Eye (tissue), 1 donor: ENCODE results near the gene COMT.

Experiments used
- DNase-seq: peaks from one replicate; pipeline ENCODE4 v3.0.0-alpha.2; 2015

The COMT gene

DNA sequence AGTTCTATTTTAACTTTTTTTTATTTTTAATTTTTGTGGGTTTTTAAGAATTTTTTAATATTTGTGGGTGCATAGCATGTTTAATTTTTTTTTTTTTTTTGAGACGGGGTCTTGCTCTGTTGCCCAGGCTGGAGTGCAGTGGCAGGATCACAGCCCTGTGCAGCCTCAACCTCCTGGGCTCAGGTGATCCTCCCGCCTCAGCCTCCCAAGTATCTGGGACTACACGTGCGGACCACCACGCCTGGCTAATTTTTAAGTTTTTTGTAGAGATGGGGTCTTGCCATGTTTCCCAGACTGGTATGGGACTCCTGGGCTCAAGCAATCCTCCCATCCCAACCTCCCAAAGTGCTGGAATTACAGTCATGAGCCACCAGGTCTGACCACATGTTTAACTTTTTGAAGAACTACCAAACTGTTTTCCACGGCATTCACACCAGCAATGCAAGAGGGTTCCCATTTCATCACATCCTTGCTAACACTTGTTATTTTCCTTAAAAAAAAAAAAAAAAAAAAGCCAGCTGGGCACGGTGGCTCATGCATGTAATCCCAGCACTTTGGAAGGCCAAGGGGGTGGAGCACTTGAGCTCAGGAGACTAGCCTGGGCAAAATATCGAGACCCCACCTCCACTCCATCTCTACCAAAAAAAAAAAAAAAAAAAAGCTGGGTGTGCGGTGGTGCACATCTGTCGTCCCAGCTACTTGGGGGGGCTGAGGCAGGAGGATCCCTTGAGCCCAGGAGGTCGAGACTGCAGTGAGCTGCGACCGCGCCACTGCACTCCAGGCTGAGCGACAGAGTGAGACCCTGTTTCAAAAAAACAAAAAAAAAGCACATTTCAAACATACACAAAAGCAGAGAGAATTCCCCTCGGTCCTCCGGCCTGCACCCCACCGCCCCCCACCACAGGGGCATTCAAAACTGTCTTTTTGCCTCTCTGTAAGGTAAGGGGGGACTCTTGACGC, 16.8 kb downstream of the COMT start:
- DNase-seq, result no peak

DNA sequence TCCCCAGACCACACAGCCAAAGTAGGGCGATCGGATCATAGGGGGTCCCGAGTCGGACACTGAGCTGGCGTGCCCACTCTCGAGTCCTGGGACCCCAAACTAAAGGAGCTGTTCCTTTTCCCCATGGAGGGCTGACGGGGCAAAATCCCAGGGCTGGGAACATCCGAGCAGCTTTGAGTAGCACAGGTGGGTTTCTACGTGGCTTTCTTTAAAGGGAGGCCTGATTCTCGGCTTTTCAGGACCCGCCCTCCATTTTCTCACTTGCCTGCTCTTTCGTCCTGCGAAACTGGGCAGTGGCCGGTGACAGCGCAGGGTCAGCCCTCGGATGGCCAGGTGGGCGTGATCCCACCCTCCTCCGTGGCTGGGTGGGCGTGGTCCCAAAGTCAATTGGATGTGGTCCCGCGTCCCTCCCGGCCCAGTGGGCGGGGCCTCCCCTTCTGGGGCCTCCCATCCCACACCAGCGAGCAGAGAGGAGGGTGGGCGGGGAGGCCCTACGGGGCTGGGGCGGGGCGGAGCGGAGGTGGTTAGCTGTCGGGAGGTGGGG, 17.5 kb downstream of the COMT start:
- DNase-seq, result peak; percentile 92

DNA sequence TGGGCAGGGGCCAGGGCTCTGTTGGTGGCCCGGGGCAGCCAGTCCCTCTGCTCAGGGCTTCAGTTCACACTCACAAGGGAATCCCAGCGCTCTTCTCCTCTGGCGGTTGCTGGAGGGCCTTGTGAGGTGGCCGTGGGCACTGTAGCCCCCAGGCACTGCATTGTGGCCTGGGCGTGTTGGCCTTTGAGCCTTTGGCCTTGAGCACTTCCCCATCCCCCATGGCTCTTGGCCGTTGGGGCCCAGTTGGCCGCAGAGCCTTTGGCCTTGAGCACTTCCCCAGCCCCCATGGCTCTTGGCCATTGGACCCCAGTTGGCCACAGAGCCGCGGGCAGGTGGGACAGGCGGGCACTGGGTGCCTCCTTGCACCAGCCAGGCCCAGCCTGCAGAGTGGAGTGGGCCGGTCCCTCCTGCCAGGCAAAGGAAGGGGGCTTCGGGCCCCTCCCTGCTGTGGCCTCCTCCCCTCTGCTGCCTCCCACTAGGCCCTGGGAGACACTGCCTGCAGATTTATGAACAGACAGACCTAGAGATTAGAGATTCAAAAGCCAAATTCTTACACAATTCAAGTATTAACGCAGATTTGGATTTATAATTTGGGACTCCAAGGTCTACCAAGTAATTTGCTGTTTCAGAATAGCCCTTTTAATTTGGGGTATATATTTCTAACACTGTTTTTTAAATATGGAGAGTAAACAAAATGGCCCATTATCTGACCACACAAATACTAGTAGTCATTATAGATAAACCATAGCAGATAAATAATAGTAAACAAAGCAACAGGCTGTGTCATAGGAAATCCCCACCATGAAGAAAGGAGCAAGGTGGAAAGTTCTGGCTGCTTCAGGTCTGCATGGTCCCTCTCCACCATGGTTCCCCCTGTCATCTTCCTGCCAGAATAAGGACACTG, 18.3 kb downstream of the COMT start:
- no peak for DNase-seq

DNA sequence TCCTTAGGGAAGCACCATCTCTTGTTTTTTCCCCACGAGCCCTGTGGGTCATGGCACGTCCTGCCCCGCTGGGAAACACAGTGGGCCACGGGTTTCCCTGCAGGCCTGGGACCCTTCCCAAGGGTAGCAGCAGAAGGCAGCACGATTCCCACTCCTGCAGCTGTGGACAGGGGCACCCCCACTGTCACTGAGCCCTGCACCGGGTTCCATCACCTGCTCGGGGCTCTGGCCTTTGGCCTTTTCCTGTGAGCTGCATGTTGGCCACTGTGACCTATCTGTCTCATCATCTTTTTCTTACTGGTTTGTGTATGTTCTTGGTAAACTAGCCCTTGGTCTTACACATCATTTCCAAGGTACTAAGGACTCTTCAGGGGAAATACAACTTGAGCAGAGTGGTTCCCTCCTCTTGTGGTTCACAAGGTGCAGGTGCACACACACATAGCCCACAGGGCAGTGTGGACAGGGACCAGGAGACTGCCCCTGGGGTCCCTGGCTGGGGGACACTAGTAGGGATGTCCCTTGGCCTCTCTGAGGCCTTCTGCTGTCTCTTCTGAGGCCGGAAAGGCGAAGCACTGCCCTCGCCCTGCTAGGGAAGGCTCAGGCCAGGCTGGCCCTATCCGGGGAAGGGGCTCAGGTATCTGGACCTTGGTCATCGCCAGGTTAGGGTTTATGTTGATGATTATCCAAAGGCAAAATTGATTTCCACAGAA, 19.1 kb downstream of the COMT start:
- no peak for DNase-seq

DNA sequence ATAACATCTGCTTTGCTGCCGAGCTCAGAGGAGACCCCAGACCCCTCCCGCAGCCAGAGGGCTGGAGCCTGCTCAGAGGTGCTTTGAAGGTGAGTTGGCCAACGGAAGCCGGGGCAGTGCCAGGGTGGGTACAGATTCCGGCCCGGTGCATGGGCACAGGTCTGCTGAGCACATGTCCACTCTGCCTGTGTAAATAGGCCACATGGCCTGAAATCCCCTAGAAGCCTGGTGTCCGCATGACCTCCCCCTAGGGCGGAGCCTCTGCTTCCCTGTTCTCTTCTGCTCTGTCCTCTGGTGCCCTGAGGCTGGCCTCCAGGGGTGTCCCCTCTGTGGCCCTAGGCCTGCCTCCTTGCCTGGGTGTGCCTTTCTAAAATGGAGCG, 19.6 kb downstream of the COMT start:
- DNase-seq, result no peak

DNA sequence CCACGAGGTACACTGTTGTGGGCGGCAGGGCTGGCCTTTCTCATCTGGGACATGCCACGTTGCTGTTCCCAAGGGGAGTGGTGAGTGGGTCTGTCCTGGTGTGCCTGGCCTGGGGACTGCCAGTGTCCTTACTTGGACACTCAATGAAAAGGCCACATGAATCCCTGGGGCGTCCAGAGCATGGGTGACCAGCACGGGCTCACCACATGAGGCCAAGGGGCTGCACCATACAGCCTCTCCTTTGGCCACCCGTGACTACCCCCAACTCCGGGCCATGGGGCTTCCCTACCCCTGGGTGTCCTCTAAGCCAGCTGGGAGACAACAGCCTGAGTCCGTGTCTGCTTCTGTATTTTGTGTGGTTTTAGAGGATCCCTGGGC, 20.3 kb downstream of the COMT start:
- DNase-seq, result no peak

DNA sequence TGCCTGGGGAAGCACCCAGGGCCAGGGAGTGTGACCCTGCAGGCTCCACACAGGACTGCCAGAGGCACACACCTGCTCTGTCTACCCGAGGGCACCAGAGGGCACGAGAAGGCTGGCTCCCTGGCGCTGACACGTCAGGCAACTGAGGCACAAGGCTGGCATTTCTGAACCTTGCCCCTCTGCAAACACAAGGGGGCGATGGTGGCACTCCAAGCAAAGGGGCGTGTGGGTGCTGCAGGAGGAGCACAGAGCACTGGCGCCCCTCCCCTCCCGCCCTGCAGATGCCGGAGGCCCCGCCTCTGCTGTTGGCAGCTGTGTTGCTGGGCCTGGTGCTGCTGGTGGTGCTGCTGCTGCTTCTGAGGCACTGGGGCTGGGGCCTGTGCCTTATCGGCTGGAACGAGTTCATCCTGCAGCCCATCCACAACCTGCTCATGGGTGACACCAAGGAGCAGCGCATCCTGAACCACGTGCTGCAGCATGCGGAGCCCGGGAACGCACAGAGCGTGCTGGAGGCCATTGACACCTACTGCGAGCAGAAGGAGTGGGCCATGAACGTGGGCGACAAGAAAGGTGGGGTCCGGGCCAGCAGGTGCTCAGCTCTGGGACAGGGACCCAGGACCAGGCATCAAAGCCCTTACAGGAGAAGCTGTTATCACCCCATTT, 20.8 kb downstream of the COMT start:
- DNase-seq, result peak; percentile 84

DNA sequence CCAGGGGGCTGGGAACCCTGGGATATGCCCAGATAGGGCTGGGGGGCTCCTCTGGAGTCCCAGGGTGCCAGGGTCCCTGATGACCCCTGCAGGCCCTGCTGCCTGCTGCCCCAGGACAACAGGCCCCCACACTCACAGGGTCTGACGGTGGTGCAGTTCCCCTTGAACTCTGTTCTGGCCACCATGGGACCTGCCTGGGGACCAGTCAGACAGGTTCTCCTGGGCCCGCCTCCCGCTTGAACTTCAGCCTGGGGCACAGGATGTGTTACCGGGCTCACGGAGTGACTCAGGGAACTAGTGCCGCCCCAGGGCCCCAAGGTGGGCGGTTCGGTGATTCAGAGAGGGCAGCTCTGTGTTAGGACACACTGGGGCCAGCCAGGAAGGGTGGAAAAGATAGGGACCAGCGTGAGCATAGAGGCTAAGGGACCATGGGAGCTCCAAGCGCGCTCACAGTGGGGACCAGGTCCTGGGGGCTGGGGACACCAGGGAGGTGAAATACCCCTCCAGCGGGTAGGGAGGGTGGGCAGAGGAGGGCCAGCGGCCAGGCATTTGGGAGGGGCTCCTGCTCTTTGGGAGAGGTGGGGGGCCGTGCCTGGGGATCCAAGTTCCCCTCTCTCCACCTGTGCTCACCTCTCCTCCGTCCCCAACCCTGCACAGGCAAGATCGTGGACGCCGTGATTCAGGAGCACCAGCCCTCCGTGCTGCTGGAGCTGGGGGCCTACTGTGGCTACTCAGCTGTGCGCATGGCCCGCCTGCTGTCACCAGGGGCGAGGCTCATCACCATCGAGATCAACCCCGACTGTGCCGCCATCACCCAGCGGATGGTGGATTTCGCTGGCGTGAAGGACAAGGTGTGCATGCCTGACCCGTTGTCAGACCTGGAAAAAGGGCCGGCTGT, 21.6 kb downstream of the COMT start:
- DNase-seq, result no peak

DNA sequence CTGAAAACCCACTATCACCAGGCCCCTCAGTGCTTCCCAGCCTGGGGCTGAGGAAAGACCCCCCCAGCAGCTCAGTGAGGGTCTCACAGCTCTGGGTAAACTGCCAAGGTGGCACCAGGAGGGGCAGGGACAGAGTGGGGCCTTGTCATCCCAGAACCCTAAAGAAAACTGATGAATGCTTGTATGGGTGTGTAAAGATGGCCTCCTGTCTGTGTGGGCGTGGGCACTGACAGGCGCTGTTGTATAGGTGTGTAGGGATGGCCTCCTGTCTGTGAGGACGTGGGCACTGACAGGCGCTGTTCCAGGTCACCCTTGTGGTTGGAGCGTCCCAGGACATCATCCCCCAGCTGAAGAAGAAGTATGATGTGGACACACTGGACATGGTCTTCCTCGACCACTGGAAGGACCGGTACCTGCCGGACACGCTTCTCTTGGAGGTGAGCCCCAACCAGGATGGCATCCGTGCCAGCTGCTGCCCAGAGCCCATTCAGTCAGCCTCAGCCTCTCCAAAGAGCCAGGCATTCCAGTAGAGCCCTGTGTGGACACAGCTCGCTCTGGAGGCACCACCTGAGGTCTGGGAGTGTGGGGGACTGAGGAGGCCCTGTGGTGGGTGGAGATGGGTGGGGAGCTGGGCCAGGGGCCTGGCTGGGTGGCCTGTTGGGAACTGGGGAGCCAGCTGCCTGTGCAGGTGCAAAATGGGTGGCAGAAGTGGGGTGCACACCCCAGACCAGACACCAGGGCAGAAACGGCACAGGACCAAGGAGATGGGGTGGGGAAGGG, 22.5 kb downstream of the COMT start:
- DNase-seq, result no peak

DNA sequence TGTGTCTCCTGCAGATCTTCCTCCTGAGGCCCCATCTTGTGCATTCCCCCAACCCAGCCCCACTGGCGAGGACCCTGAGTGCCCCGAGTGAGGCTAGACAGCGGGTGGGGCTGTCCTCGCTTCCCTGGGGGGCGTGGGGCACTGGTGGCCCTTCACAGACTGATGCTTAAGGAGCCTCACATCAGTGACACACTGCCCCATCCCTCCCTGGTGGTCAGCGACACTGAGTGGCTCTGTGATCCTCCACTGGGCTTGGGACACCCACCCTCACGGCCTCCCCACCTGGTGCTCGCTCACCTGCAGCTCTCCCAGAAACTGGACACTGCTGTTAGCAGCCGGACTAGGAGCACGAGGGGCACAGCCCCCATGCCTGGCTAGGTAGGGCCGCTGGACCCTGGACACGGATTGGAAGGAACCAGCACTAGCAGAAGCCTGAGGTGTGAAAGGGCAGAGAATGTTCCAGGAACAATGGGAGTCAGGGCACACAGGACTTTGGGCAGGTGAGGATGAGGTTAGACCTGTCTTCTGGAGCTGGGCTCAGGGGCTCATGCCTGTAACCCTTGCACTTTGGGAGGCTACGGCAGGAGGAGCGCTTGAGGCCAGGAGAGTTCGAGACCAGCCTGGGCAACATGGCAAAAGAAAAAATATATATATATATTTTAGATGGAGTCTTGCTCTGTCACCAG, 23.3 kb downstream of the COMT start:
- no peak for DNase-seq

DNA sequence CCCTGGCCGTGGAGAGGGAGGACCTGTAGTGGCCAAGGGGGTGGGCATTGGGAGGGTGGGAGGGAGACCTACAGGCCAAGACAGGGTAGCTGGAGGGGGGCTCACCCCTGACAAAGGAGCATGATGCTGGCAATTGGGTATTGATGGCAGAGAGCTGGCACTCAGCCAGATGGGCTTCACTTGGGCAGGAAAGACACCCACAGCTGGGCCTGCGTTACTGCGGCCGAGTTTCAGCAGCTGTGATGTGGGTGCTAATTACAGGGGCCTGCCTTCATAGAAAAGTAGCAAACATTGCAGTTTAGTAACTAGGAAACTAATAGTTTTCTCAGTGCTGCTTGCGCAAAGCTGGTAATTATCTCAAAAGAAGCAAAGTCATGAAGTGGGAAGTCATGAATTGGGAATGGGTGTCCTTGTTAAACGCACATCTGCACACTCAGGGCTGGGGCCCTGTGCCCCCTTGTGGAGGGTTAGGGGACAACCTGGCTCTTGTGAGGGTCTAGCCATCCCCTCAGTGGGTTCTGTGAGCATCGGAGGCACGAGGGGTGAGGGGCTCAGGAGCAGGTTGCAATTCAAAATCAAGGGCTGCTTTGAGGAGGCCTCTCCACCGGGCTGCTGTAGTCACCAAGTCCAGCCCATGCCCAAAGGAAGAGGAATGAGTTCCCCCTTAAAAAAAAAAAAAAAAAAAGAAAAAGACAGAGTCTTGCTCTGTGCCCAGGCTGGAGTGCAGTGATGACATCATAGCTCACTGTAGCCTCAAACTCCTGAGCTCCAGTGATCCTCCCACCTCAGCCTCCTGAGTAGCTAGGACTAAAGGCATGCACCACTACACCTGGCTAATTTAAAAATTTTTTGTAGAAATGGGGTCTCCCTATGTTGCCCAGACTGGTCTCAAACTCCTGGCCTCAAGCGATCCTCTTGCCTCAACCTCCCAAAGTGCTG, 24.5 kb downstream of the COMT start:
- peak; percentile 52 for DNase-seq

DNA sequence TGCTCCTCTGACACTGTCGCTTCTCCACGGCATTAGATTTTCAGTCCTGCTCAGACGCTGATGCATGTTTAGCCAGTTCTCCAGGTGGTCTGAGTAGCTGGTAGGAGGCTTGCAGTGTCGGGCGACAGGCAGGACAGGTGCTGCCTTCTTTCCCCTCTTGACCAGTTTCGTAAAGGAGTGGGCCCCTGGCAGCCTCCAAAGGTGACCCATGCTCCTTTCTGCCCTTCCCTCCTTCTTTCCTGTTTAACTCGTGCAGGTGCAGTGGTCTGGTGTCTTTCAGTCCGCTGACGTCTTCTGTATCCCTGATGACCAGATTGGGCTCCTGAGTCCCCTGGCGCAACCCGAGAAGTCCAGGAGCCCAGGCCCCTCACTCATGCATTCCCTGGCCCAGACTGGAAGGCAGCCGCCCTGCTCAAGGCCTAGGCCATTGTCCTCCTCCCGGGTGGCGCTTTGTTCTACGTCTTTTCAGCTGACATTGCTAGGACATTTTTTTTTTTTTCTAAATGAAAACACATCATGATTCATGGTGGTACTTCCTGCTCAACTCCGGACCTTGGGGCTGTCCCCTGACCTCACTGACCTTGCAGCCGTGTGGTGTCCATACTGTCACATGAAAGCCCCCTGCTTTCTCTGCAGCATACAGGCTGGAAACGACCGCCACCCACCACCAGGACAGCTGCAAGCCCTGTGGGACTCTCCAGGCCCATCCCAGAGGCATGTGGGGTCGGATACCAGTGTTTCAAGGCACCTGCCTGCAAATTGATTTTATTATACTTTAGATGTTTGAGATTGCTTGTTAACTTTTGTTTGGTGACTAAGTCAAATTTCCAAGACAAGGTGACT, 25.6 kb downstream of the COMT start:
- DNase-seq, result no peak

DNA sequence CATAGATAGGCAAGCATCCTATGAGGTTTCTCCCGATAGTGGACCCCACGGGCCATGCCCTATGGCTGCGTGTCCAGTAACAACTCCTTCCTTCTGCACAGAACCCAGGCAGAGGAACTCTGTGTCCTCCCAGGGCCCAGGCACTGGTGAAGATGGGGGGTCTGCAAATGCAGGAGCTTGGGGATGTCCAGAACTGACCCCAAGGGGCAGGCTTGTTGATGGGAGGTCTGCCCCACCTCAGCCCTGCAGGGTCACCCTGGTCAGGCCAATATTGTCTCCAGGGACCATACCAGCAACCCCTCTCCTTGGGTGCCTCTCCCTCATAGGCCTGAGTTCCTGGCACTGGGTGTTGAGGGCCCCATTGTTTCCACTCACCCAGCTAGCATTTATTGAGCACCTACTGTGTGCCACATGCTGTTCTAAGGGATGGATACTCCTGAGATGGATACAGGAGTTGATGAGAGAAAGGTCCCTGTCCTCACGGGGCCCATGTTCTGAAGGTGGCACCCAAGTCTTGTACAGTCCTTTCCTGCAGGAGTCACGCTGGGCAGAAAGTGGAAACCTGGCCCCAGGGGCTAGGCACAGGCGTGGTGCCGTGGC, 26.4 kb downstream of the COMT start:
- no peak for DNase-seq

DNA sequence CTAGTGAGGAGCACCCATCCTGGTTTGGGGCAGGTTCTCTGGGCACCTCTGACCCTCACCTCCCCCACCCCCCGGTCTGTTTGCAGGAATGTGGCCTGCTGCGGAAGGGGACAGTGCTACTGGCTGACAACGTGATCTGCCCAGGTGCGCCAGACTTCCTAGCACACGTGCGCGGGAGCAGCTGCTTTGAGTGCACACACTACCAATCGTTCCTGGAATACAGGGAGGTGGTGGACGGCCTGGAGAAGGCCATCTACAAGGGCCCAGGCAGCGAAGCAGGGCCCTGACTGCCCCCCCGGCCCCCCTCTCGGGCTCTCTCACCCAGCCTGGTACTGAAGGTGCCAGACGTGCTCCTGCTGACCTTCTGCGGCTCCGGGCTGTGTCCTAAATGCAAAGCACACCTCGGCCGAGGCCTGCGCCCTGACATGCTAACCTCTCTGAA, 26.9 kb downstream of the COMT start:
- DNase-seq, result no peak

DNA sequence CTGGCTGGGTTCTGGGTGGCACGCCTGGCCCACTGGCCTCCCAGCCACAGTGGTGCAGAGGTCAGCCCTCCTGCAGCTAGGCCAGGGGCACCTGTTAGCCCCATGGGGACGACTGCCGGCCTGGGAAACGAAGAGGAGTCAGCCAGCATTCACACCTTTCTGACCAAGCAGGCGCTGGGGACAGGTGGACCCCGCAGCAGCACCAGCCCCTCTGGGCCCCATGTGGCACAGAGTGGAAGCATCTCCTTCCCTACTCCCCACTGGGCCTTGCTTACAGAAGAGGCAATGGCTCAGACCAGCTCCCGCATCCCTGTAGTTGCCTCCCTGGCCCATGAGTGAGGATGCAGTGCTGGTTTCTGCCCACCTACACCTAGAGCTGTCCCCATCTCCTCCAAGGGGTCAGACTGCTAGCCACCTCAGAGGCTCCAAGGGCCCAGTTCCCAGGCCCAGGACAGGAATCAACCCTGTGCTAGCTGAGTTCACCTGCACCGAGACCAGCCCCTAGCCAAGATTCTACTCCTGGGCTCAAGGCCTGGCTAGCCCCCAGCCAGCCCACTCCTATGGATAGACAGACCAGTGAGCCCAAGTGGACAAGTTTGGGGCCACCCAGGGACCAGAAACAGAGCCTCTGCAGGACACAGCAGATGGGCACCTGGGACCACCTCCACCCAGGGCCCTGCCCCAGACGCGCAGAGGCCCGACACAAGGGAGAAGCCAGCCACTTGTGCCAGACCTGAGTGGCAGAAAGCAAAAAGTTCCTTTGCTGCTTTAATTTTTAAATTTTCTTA, 27.8 kb downstream of the COMT start:
- no peak for DNase-seq

DNA sequence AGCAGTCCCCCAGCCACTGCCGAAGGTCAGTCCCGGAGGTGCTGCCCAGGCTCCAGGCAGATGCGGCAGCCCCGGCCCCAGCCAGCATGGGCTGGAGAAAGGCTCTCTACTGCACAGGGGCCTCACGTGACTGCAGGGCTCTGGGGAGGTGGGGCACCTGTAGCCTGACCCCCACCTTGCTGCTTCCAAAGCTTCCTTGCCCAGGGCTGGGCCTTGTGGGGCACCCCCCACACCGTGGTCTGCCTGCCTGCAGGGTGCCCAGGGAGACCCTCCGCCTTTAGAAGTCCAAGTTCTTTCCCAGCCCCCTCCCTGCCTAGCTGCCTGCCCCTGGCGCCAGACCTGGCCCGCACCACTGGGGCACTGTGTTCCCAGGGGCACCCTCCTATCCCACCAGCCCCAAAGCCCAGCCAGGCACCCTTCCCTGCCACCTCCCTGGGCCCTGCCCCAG, 28.5 kb downstream of the COMT start:
- DNase-seq, result no peak
